Posterior cingulate gyrus (tissue), 11 donors: ENCODE measurements around the gene PCDHB16.
"Not testable (repeated sequence)": the region's sequence is repeated elsewhere in the genome, so short reads cannot be mapped to it uniquely, and the experiment has no call there.

Experiments used
- DNase-seq, 10 donors: peaks; one replicate each; pipeline versions ENCODE4 v3.0.0 to v3.0.0-alpha.2; 2020 to 2021; ENCODE audit warnings: mixed read lengths in 3 of 10
- intact Hi-C: fragments of 100-400 bp; cut with DNase I; formaldehyde crosslinking; loops from one replicate; pipeline ENCODE4 v1.15.1; 2023

Gene PCDHB16

GRCh38 chr5:141182248-141182647, at the start of gene PCDHB16:
PCDHB16 (plus strand) TSS chr5:141182387; CDS start chr5:141182560, 173 bp downstream.
- DNase-seq = peak in 5 of 10 donors; percentile 27 to 90 (median 55)

DNA sequence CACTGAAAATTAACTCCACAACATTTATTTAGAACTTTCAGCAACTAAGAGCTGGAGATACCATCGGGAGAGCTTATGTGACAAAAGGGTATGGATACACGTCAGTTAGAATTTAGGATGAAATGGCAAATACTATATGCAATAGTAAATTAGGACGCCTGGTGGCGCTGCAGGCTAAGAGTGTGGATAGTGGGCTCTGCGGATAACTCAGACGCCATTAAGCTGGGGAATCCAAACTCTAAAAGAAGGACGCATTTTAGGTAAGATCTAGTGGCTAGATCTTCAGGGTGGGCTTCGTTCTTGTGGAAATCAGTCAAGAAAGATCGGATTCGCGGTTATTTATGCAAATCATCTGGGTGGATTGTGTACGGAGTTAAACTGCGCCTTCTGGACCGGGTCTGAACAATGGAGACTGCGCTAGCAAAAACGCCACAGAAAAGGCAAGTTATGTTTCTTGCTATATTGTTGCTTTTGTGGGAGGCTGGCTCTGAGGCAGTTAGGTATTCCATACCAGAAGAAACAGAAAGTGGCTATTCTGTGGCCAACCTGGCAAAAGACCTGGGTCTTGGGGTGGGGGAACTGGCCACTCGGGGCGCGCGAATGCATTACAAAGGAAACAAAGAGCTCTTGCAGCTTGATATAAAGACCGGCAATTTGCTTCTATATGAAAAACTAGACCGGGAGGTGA, 47.0 kb upstream of the PCDHB16 start, which contains the start of gene PCDHB5:
TSS of gene PCDHB5 (plus strand) at position 177 of the 688 bp plus-strand sequence. CDS start at position 406, 229 bp downstream.
- peak in 1 of 10 donors; percentile 33 for DNase-seq
- intact Hi-C loops = no loop called here

More at GRCh38 chr5:141182248-141182647, at the start of gene PCDHB16:
- intact Hi-C loops = loop anchor here (10.0 kb wide), 1 partner anchor 383 kb away; no protein-coding TSS in a partner anchor

DNA sequence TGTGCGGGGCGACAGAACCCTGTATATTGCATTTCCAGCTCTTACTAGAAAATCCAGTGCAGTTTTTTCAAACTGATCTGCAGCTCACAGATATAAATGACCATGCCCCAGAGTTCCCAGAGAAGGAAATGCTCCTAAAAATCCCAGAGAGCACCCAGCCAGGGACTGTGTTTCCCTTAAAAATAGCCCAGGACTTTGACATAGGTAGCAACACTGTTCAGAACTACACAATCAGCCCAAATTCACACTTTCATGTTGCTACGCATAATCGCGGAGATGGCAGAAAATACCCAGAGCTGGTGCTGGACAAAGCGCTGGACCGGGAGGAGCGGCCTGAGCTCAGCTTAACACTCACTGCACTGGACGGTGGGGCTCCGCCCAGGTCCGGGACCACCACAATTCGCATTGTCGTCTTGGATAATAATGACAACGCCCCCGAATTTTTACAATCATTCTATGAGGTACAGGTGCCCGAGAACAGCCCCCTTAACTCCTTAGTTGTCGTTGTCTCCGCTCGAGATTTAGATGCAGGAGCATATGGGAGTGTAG, 46.4 kb upstream of the PCDHB16 start:
- no peak for DNase-seq

GRCh38 chr5:141137346-141137745, 44.8 kb upstream of the PCDHB16 start:
- intact Hi-C loops = not testable (repeated sequence)
- peak in 1 of 10 donors; percentile 77 for DNase-seq

More for the DNA sequence above, 46.4 kb upstream of the PCDHB16 start:
- intact Hi-C loops = no loop called here

GRCh38 chr5:141149812-141150211, 32.4 kb upstream of the PCDHB16 start, which contains the start of gene PCDHB6:
PCDHB6 (plus strand) TSS chr5:141150057; CDS start chr5:141150258, 201 bp downstream.
- intact Hi-C loops = no loop called here
- DNase-seq = peak in 1 of 10 donors; percentile 67

DNA sequence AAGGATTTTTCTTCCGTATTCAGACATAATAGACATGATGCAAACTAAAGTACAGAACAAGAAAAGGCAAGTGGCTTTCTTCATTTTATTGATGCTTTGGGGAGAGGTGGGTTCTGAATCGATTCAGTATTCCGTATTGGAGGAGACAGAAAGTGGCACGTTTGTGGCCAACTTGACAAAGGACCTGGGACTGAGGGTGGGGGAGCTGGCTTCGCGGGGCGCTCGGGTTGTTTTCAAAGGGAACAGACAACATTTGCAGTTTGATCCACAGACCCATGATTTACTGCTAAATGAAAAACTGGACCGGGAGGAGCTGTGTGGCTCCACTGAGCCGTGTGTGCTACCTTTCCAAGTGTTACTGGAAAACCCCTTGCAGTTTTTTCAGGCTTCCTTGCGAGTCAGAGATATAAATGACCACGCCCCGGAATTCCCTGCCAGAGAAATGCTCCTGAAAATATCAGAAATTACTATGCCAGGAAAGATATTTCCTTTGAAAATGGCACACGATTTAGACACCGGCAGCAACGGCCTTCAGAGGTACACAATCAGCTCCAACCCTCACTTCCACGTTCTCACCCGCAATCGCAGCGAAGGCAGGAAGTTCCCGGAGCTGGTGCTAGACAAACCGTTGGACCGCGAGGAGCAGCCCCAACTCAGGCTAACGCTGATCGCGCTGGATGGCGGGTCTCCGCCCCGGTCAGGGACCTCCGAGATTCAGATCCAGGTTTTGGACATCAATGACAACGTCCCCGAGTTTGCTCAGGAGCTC, 31.8 kb upstream of the PCDHB16 start:
- intact Hi-C loops = no loop called here
- DNase-seq = no peak

DNA sequence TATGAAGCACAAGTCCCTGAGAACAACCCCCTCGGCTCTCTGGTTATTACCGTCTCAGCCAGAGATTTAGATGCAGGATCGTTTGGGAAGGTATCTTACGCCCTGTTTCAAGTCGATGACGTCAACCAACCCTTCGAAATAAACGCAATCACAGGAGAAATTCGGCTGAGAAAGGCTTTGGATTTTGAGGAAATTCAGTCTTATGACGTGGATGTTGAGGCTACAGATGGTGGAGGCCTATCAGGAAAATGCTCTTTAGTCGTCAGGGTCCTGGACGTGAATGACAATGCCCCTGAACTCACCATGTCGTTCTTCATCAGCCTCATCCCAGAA, 31.2 kb upstream of the PCDHB16 start:
- DNase-seq = no peak
- intact Hi-C loops = no loop called here

- peak in 1 of 10 donors; percentile 56 for DNase-seq
- intact Hi-C loops = not testable (repeated sequence)
Observed at GRCh38 chr5:141151632-141152031, 30.6 kb upstream of the PCDHB16 start.

DNA sequence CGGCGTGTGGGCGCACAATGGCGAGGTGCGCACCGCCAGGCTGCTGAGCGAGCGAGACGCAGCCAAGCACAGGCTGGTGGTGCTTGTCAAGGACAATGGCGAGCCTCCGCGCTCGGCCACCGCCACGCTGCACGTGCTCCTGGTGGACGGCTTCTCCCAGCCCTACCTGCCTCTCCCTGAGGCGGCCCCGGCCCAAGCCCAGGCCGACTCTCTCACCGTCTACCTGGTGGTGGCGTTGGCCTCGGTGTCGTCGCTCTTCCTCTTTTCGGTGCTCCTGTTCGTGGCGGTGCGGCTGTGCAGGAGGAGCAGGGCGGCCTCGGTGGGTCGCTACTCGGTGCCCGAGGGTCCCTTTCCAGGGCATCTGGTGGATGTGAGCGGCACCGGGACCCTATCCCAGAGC, 30.1 kb upstream of the PCDHB16 start:
- DNase-seq = peak in 1 of 10 donors; percentile 48
- intact Hi-C loops = not testable (repeated sequence)

- intact Hi-C loops = no loop called here
Observed at GRCh38 chr5:141155540-141156374, 26.4 kb upstream of the PCDHB16 start.

DNA sequence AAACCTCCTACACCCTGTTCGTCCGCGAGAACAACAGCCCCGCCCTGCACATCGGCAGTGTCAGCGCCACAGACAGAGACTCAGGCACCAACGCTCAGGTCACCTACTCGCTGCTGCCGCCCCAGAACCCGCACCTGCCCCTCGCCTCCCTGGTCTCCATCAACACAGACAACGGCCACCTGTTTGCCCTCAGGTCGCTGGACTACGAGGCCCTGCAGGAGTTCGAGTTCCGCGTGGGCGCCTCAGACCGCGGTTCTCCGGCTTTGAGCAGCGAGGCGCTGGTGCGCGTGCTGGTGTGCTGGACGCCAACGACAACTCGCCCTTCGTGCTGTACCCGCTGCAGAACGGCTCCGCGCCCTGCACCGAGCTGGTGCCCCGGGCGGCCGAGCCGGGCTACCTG, 24.8 kb upstream of the PCDHB16 start:
- DNase-seq = peak in 2 of 10 donors; percentile 62 to 69
- intact Hi-C loops = not testable (repeated sequence)

More at GRCh38 chr5:141155540-141156374, 26.4 kb upstream of the PCDHB16 start:
- peak in 1 of 10 donors; percentile 43 for DNase-seq

DNA sequence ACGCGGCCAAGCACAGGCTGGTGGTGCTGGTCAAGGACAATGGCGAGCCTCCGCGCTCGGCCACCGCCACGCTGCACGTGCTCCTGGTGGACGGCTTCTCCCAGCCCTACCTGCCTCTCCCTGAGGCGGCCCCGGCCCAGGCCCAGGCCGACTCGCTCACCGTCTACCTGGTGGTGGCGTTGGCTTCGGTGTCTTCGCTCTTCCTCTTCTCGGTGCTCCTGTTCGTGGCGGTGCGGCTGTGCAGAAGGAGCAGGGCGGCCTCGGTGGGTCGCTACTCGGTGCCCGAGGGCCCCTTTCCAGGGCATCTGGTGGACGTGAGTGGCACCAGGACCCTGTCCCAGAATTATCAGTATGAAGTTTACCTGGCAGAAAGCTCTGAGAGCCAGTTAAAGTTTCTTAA, 24.3 kb upstream of the PCDHB16 start:
- intact Hi-C loops = not testable (repeated sequence)
- DNase-seq = peak in 1 of 10 donors; percentile 46

DNA sequence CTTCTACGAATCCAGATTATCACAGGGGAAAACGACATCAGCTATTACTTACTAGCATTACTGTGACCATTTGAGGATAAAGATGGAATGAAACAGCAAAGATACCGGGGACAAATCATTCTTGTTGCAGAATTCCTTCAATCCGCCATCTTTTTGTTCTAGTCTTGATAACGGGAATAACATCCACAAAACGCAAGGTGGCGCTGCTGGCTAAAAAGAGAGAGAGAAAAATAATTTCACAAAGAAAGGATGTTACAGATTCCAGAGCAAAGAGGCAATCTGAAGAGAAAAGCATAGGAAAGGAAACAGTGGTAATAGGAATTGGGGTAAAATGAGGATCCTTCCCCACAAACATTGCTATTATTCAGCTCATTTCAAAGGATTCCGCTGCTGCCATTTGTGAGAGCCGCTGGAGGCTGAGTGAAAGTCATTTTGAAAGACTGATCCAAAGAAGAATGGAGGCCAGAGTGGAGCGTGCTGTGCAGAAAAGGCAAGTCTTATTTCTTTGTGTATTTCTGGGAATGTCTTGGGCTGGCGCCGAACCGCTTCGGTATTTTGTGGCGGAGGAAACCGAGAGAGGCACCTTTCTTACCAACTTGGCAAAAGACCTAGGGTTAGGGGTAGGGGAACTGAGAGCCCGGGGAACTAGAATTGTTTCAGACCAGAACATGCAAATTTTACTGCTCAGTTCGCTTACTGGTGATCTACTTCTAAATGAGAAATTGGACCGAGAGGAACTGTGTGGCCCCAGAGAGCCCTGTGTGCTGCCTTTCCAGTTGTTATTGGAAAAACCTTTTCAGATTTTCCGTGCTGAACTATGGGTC, 9.6 kb upstream of the PCDHB16 start, which contains the start of gene PCDHB7:
TSS of gene PCDHB7 (plus strand) at position 264 of the 824 bp plus-strand sequence. CDS start at position 456, 192 bp downstream.
- peak in 3 of 10 donors; percentile 17 to 54 (median 53) for DNase-seq
- intact Hi-C loops = no loop called here

DNA sequence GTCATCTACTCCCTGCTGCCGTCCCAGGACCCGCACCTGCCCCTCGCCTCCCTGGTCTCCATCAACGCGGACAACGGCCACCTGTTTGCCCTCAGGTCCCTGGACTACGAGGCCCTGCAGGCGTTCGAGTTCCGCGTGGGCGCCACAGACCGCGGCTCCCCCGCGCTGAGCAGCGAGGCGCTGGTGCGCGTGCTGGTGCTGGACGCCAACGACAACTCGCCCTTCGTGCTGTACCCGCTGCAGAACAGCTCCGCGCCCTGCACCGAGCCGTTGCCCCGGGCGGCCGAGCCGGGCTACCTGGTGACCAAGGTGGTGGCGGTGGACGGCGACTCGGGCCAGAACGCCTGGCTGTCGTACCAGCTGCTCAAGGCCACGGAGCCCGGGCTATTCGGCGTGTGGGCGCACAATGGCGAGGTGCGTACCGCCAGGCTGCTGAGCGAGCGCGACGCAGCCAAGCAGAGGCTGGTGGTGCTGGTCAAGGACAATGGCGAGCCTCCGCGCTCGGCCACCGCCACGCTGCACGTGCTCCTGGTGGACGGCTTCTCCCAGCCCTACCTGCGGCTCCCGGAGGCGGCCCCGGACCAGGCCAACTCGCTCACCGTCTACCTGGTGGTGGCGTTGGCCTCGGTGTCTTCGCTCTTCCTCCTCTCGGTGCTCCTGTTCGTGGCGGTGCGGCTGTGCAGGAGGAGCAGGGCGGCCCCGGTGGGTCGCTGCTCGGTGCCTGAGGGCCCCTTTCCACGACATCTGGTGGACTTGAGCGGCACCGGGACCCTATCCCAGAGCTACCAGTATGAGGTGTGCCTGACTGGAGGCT, 7.7 kb upstream of the PCDHB16 start:
- DNase-seq = peak in 1 of 10 donors; percentile 82
- intact Hi-C loops = not testable (repeated sequence)

DNA sequence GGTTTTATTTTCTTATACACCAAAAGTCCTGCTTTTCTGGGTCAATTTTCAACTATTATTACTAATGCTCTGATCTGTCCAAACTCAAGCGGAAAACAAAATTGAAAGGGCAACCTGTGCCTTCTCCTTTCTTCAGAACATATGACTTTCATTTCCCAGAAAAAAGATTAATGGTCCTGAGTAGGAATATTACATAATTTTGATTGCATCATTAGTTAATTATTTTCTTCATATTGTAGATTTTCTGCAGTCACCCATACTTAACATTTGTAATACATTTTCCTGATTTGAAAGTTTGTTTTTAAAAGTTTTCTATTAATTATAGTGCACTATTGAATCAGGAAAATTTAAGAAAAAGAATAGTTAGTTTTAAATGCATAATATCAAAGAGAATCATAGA, 6.3 kb upstream of the PCDHB16 start:
- intact Hi-C loops = no loop called here
- DNase-seq = no peak

GRCh38 chr5:141177577-141178191, 4.5 kb upstream of the PCDHB16 start, which contains the start of gene PCDHB8:
PCDHB8 (plus strand) TSS chr5:141177790; CDS start chr5:141178035, 245 bp downstream.
- DNase-seq = peak in 1 of 10 donors; percentile 41
- intact Hi-C loops = not testable (repeated sequence)

DNA sequence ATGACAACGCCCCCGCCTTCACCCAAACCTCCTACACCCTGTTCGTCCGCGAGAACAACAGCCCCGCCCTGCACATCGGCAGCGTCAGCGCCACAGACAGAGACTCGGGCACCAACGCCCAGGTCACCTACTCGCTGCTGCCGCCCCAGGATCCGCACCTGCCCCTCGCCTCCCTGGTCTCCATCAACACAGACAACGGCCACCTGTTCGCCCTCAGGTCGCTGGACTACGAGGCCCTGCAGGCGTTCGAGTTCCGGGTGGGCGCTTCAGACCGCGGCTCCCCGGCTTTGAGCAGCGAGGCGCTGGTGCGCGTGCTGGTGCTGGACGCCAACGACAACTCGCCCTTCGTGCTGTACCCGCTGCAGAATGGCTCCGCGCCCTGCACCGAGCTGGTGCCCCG, 2.8 kb upstream of the PCDHB16 start:
- peak in 1 of 10 donors; percentile 79 for DNase-seq
- intact Hi-C loops = not testable (repeated sequence)
